Activated naive CD8-positive, alpha-beta T cell treated with anti-CD3 and anti-CD28 coated beads for 36 hours (primary cell): ENCODE measurements around the gene SHISA9. TPM values are rescaled to one million over a fixed set of nuclear protein-coding genes. Genes with fewer than 3 reads are reported as not detected.
"Not testable (repeated sequence)": the region's sequence is repeated elsewhere in the genome, so short reads cannot be mapped to it uniquely, and the experiment has no call there.

ENCODE experiments used
- DNase-seq: peaks from one replicate; pipeline ENCODE4 v3.0.0; 2021
- H3K27ac Mint-ChIP-seq: one replicate; pipeline ENCODE4 v1.8.0; 2022; ENCODE audit warnings: mild to moderate bottlenecking, moderate library complexity, mixed read lengths
- H3K27me3 Mint-ChIP-seq: one replicate; pipeline ENCODE4 v1.8.0; 2022; ENCODE audit warnings: mild to moderate bottlenecking, mixed read lengths
- H3K36me3 Mint-ChIP-seq: one replicate; pipeline ENCODE4 v1.8.0; 2021; ENCODE audit warnings: mild to moderate bottlenecking, mixed read lengths
- H3K4me1 Mint-ChIP-seq: one replicate; pipeline ENCODE4 v1.8.0; 2021; ENCODE audit warnings: mixed read lengths
- H3K4me3 Mint-ChIP-seq: one replicate; pipeline ENCODE4 v1.8.0; 2022; ENCODE audit warnings: mild to moderate bottlenecking, moderate library complexity, mixed read lengths
- H3K9me3 Mint-ChIP-seq: one replicate; pipeline ENCODE4 v1.8.0; 2022; ENCODE audit warnings: mixed read lengths
- total RNA-seq, 2 experiments: library from RNA; stranded (reverse); gene quantifications; one replicate each; pipeline ENCODE4 v1.2.3, GENCODE V29; 2021

Gene SHISA9
- total RNA-seq = not detected

GRCh38 chr16:12901597-12902461 is at the start of gene SHISA9:
Gene SHISA9, plus strand, starts transcription at chr16:12901598.
- no peaks in the 10 kb centered on the region for H3K36me3 Mint-ChIP-seq
- DNase-seq = no peak
- no peaks in the 10 kb centered on the region for H3K9me3 Mint-ChIP-seq
- H3K27ac Mint-ChIP-seq = no peak within 1 kb of the TSS
- no peak within 1 kb of the TSS for H3K4me3 Mint-ChIP-seq
- peaks cover 84% of the 10 kb centered on the region for H3K27me3 Mint-ChIP-seq
- peaks cover 2% of the 10 kb centered on the region for H3K4me1 Mint-ChIP-seq

- peaks cover 6% of the 10 kb centered on the region for H3K27me3 Mint-ChIP-seq
- no peak overlapping the region for H3K4me3 Mint-ChIP-seq
- no peak for DNase-seq
- H3K9me3 Mint-ChIP-seq = peaks cover 3% of the 10 kb centered on the region
- no peaks in the 10 kb centered on the region for H3K4me1 Mint-ChIP-seq
- no peaks in the 10 kb centered on the region for H3K36me3 Mint-ChIP-seq
- H3K27ac Mint-ChIP-seq = no peak overlapping the region
These were observed 47.4 kb upstream of the SHISA9 start for GRCh38 chr16:12853972-12854371.

GRCh38 chr16:12857435-12857834 is 44.0 kb upstream of the SHISA9 start:
- H3K36me3 Mint-ChIP-seq, H3K27me3 Mint-ChIP-seq, H3K27ac Mint-ChIP-seq, H3K9me3 Mint-ChIP-seq, DNase-seq, H3K4me1 Mint-ChIP-seq, H3K4me3 Mint-ChIP-seq: not testable (repeated sequence)

- DNase-seq = no peak
- no peak overlapping the region for H3K27ac Mint-ChIP-seq
- no peak overlapping the region for H3K4me3 Mint-ChIP-seq
- H3K9me3 Mint-ChIP-seq = no peaks in the 10 kb centered on the region
- no peaks in the 10 kb centered on the region for H3K36me3 Mint-ChIP-seq
- no peaks in the 10 kb centered on the region for H3K4me1 Mint-ChIP-seq
- peaks cover 10% of the 10 kb centered on the region for H3K27me3 Mint-ChIP-seq
These were observed 39.1 kb upstream of the SHISA9 start for GRCh38 chr16:12862327-12862726.

GRCh38 chr16:12862941-12863340 is 38.5 kb upstream of the SHISA9 start:
- H3K4me3 Mint-ChIP-seq = no peak overlapping the region
- no peak for DNase-seq
- no peaks in the 10 kb centered on the region for H3K9me3 Mint-ChIP-seq
- peaks cover 10% of the 10 kb centered on the region for H3K27me3 Mint-ChIP-seq
- no peak overlapping the region for H3K27ac Mint-ChIP-seq
- no peaks in the 10 kb centered on the region for H3K4me1 Mint-ChIP-seq
- H3K36me3 Mint-ChIP-seq = no peaks in the 10 kb centered on the region

GRCh38 chr16:12866981-12867551 is 34.3 kb upstream of the SHISA9 start:
- H3K27me3 Mint-ChIP-seq = peaks cover 6% of the 10 kb centered on the region

GRCh38 chr16:12868169-12868568 is 33.2 kb upstream of the SHISA9 start:
- peaks cover 8% of the 10 kb centered on the region for H3K27me3 Mint-ChIP-seq
- no peak for DNase-seq
- H3K9me3 Mint-ChIP-seq = no peaks in the 10 kb centered on the region
- H3K4me3 Mint-ChIP-seq = no peak overlapping the region
- H3K36me3 Mint-ChIP-seq = no peaks in the 10 kb centered on the region
- H3K27ac Mint-ChIP-seq = no peak overlapping the region
- no peaks in the 10 kb centered on the region for H3K4me1 Mint-ChIP-seq

More at GRCh38 chr16:12866981-12867551, 34.3 kb upstream of the SHISA9 start:
- Mint-ChIP-seq H3K4me1 (no peaks in the 10 kb centered on the region), H3K27ac (no peak overlapping the region), H3K4me3 (no peak overlapping the region), H3K9me3 (no peaks in the 10 kb centered on the region), H3K36me3 (no peaks in the 10 kb centered on the region)
- no peak for DNase-seq

GRCh38 chr16:12868788-12869187 is 32.6 kb upstream of the SHISA9 start:
- no peak overlapping the region for H3K4me3 Mint-ChIP-seq
- H3K27me3 Mint-ChIP-seq = peaks cover 8% of the 10 kb centered on the region
- H3K9me3 Mint-ChIP-seq = no peaks in the 10 kb centered on the region
- H3K36me3 Mint-ChIP-seq = no peaks in the 10 kb centered on the region
- H3K27ac Mint-ChIP-seq = no peak overlapping the region
- no peaks in the 10 kb centered on the region for H3K4me1 Mint-ChIP-seq
- no peak for DNase-seq

GRCh38 chr16:12869698-12870427 is 31.5 kb upstream of the SHISA9 start:
- DNase-seq = no peak
- no peak overlapping the region for H3K4me3 Mint-ChIP-seq
- H3K4me1 Mint-ChIP-seq = no peaks in the 10 kb centered on the region
- H3K27me3 Mint-ChIP-seq = peaks cover 5% of the 10 kb centered on the region
- H3K9me3 Mint-ChIP-seq = no peaks in the 10 kb centered on the region
- no peak overlapping the region for H3K27ac Mint-ChIP-seq
- no peaks in the 10 kb centered on the region for H3K36me3 Mint-ChIP-seq

- Mint-ChIP-seq H3K27ac (no peak overlapping the region), H3K36me3 (no peaks in the 10 kb centered on the region), H3K4me3 (no peak overlapping the region), H3K9me3 (no peaks in the 10 kb centered on the region), H3K27me3 (peaks cover 7% of the 10 kb centered on the region), H3K4me1 (no peaks in the 10 kb centered on the region)
- DNase-seq = no peak
These were observed 29.6 kb upstream of the SHISA9 start for GRCh38 chr16:12871784-12872183.

- H3K27me3 Mint-ChIP-seq = peaks cover 21% of the 10 kb centered on the region
- H3K9me3 Mint-ChIP-seq = no peaks in the 10 kb centered on the region
- no peak overlapping the region for H3K4me3 Mint-ChIP-seq
- no peak overlapping the region for H3K27ac Mint-ChIP-seq
- DNase-seq = no peak
- no peaks in the 10 kb centered on the region for H3K4me1 Mint-ChIP-seq
- no peaks in the 10 kb centered on the region for H3K36me3 Mint-ChIP-seq
These were observed 27.2 kb upstream of the SHISA9 start for GRCh38 chr16:12874186-12874585.

- H3K27ac Mint-ChIP-seq = no peak overlapping the region
- DNase-seq = no peak
- no peak overlapping the region for H3K4me3 Mint-ChIP-seq
- no peaks in the 10 kb centered on the region for H3K9me3 Mint-ChIP-seq
- H3K4me1 Mint-ChIP-seq = no peaks in the 10 kb centered on the region
- no peaks in the 10 kb centered on the region for H3K36me3 Mint-ChIP-seq
- H3K27me3 Mint-ChIP-seq = peaks cover 25% of the 10 kb centered on the region
These were observed 24.6 kb upstream of the SHISA9 start for GRCh38 chr16:12876778-12877177.

- Mint-ChIP-seq H3K27me3 (peaks cover 20% of the 10 kb centered on the region), H3K4me1 (no peaks in the 10 kb centered on the region), H3K9me3 (peaks cover 1% of the 10 kb centered on the region), H3K27ac (no peak overlapping the region), H3K4me3 (no peak overlapping the region), H3K36me3 (no peaks in the 10 kb centered on the region)
- DNase-seq = no peak
These were observed 22.4 kb upstream of the SHISA9 start for GRCh38 chr16:12878973-12879372.

- no peaks in the 10 kb centered on the region for H3K4me1 Mint-ChIP-seq
- no peak overlapping the region for H3K4me3 Mint-ChIP-seq
- H3K36me3 Mint-ChIP-seq = no peaks in the 10 kb centered on the region
- peaks cover 20% of the 10 kb centered on the region for H3K27me3 Mint-ChIP-seq
- no peak for DNase-seq
- no peak overlapping the region for H3K27ac Mint-ChIP-seq
- peaks cover 1% of the 10 kb centered on the region for H3K9me3 Mint-ChIP-seq
These were observed 21.6 kb upstream of the SHISA9 start for GRCh38 chr16:12879812-12880211.

GRCh38 chr16:12881182-12881581 is 20.2 kb upstream of the SHISA9 start:
- H3K9me3 Mint-ChIP-seq = peaks cover 1% of the 10 kb centered on the region
- DNase-seq = no peak
- H3K27me3 Mint-ChIP-seq = peaks cover 20% of the 10 kb centered on the region
- H3K27ac Mint-ChIP-seq = no peak overlapping the region
- H3K4me3 Mint-ChIP-seq = no peak overlapping the region
- no peaks in the 10 kb centered on the region for H3K4me1 Mint-ChIP-seq
- H3K36me3 Mint-ChIP-seq = no peaks in the 10 kb centered on the region
